GM12878 (cell line): ENCODE results near the gene RMP24.

ENCODE experiments used
- ATAC-seq: fragments of 200-7000 bp; cut with Tn5 transposase; 3 replicates; pipeline ENCODE4 v1.9.1; 2020; ENCODE audit warnings: mild to moderate bottlenecking, moderate library complexity
- BruUV-seq: library from RNA; stranded (reverse); fragments of 400-500 nt; replicated peaks from 2 replicates; lab custom pipeline; 2021; lab: Mats Ljungman, UMichigan
- CTCF ChIA-PET: fragments of 300-600 bp; sonication (Branson Sonifier 250); formaldehyde crosslinking; extraction: SDS; loops from one replicate; lab custom pipeline; 2021; ENCODE audit warnings: inconsistent platforms; lab: Yijun Ruan, JAX
- POLR2A ChIA-PET: fragments of 350-600 bp; formaldehyde crosslinking; extraction: SDS; loops from one replicate; lab custom pipeline; 2021; ENCODE audit warnings: inconsistent platforms; lab: Charles Lee
- RAD21 ChIA-PET: fragments of 300-600 bp; sonication (Branson Sonifier 250); formaldehyde crosslinking; loops from one replicate; lab custom pipeline; 2023; ENCODE audit warnings: antibody characterized with exemption; ENCODE audit not compliant: unreplicated experiment; lab: Charles Lee
- SMC1A ChIA-PET: fragments of 300-600 bp; sonication (Branson Sonifier 250); formaldehyde crosslinking; loops from one replicate; lab custom pipeline; 2023; ENCODE audit not compliant: unreplicated experiment, uncharacterized antibody; lab: Charles Lee
- DNase-seq: peaks from one replicate; pipeline ENCODE4 v3.0.0-alpha.2; 2011; ENCODE audit warnings: low read depth, low spot score
- FAIRE-seq: peaks from 3 replicates; lab custom pipeline; 2011; peaks lifted over from hg19 to GRCh38; lab: Jason Lieb, UNC
- H2AFZ ChIP-seq: 2 replicates; pipeline ENCODE4 v1.6.0; 2011; ENCODE audit warnings: low read depth, low read length, control low read depth; ENCODE audit not compliant: control insufficient read depth
- H3K27ac ChIP-seq: 2 replicates; pipeline ENCODE4 v1.5.1; 2011; ENCODE audit warnings: control low read depth; ENCODE audit not compliant: control insufficient read depth, insufficient read depth
- H3K27me3 ChIP-seq, 2 experiments: replicated peaks in 1 of 2; 2 replicates each; pipeline versions ENCODE4 v1.6.0 to v1.6.1; 2011; ENCODE audit warnings: low read length in 1 of 2; ENCODE audit not compliant: control insufficient read depth in 2 of 2, insufficient read depth in 2 of 2
- H3K36me3 ChIP-seq, 2 experiments: 2 replicates each; pipeline ENCODE4 v1.5.1; 2011; ENCODE audit warnings: low read length in 1 of 2; ENCODE audit not compliant: control insufficient read depth in 2 of 2, insufficient read depth in 2 of 2
- H3K4me1 ChIP-seq: 2 replicates; pipeline ENCODE4 v1.6.1; 2011; ENCODE audit warnings: mild to moderate bottlenecking, low read length, moderate library complexity, mixed read lengths; ENCODE audit not compliant: control insufficient read depth, insufficient read depth
- H3K4me2 ChIP-seq: 2 replicates; pipeline ENCODE4 v1.6.0; 2011; ENCODE audit warnings: control low read depth; ENCODE audit not compliant: control insufficient read depth, insufficient read depth
- H3K4me3 ChIP-seq: fragments of 200-600 bp; sonication (generic); 2 replicates; pipeline ENCODE4 v1.5.1; 2016
- H3K79me2 ChIP-seq: 2 replicates; pipeline ENCODE4 v1.6.0; 2011; ENCODE audit warnings: low read length; ENCODE audit not compliant: control insufficient read depth, insufficient read depth
- H3K9ac ChIP-seq: 2 replicates; pipeline ENCODE4 v1.8.0; 2011; ENCODE audit warnings: low read length, control low read depth, mixed read lengths; ENCODE audit not compliant: control insufficient read depth, insufficient read depth
- H3K9me3 ChIP-seq: replicated peaks from 3 replicates; pipeline ENCODE4 v1.5.1; 2011; ENCODE audit warnings: mild to moderate bottlenecking, low read length; ENCODE audit not compliant: control insufficient read depth, insufficient read depth
- H4K20me1 ChIP-seq: 2 replicates; pipeline ENCODE4 v1.6.0; 2011; ENCODE audit not compliant: control insufficient read depth, insufficient read depth
- NRF1 ChIP-seq: conservative IDR thresholded peaks from 2 replicates; pipeline ENCODE4 v1.6.1; 2011; ENCODE audit warnings: mild to moderate bottlenecking, low read depth, low read length, improper control_type of control experiment
- RCOR1 ChIP-seq: conservative IDR thresholded peaks from 2 replicates; pipeline ENCODE4 v1.6.1; 2012; ENCODE audit warnings: low read depth, low read length, improper control_type of control experiment
- WGBS: methylation state at CpG from one replicate; pipeline ENCODE4 v1.1.6; 2016; ENCODE audit warnings: low lambda C conversion rate; ENCODE audit not compliant: insufficient replicate concordance, insufficient coverage; ENCODE audit errors: missing lambda C conversion rate; 5-methylcytosine and 5-hydroxymethylcytosine counted together
- in situ Hi-C: fragments of 300-500 bp; cut with MboI; formaldehyde crosslinking; loops from 9 replicates; pipeline ENCODE4 v1.14.3; 2018; ENCODE audit warnings: mixed read lengths
- intact Hi-C: fragments of 100-400 bp; cut with micrococcal nuclease; formaldehyde crosslinking; loops from one replicate; pipeline ENCODE4 v1.14.2; 2022; ENCODE audit not compliant: unreplicated experiment
- TF ChIP-seq, protein P1 (sequence below): fragments of 450-650 bp; IDR thresholded peaks from 2 replicates; pipeline ENCODE4 v1.6.1; 2017; ENCODE audit warnings: antibody characterized with exemption, mild to moderate bottlenecking, moderate library complexity

RMP24 gene

DNA sequence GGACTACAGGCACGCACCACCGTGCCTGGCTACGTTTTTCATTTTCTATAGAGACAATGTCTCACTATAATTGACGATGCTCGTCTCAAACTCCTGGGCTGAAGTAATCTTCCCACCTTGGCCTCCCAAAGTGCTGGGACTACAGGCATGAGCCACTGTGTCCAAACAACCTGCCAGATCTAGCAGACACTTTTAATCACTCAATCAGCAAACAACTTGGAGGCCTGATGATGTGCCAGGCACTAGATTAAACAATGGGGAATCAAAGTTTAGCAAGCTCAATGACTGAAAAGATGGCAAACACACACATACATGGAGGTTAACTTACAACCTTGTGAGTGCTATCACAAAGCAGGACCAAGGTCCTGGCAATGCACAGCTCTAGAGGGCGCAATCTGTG is 29.8 kb upstream of the RMP24 start (continued):
- TF ChIP-seq, protein P1, sequence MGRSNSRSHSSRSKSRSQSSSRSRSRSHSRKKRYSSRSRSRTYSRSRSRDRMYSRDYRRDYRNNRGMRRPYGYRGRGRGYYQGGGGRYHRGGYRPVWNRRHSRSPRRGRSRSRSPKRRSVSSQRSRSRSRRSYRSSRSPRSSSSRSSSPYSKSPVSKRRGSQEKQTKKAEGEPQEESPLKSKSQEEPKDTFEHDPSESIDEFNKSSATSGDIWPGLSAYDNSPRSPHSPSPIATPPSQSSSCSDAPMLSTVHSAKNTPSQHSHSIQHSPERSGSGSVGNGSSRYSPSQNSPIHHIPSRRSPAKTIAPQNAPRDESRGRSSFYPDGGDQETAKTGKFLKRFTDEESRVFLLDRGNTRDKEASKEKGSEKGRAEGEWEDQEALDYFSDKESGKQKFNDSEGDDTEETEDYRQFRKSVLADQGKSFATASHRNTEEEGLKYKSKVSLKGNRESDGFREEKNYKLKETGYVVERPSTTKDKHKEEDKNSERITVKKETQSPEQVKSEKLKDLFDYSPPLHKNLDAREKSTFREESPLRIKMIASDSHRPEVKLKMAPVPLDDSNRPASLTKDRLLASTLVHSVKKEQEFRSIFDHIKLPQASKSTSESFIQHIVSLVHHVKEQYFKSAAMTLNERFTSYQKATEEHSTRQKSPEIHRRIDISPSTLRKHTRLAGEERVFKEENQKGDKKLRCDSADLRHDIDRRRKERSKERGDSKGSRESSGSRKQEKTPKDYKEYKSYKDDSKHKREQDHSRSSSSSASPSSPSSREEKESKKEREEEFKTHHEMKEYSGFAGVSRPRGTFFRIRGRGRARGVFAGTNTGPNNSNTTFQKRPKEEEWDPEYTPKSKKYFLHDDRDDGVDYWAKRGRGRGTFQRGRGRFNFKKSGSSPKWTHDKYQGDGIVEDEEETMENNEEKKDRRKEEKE = no peak

DNA sequence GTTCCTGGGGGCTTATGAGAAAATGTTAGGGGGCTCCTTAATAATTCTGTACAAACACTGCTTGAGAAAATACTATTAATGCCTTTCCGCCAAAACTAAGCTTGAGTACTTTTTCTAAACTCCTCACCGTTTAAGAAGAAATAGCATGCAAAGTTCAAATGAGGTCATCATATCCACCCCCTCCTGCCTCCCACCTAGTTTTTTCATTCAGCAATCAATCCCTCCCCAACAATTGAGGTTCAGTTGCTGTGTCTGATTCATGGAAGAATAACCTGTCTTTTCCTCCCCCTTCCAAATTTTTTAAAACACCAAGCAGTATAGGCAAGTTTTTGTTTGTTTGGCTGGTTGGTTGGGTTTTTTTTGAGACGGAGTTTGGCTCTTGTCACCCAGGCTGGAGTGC is 24.4 kb upstream of the RMP24 start:
- Histone ChIP-seq H2AFZ (no peak overlapping the region), H3K27ac (no peak overlapping the region), H4K20me1 (no peaks in the 10 kb centered on the region), H3K36me3 (no peaks in the 10 kb centered on the region), H3K79me2 (no peaks in the 10 kb centered on the region), H3K9ac (no peak overlapping the region), H3K27me3 (no peaks in the 10 kb centered on the region), H3K9me3 (no peaks in the 10 kb centered on the region), H3K4me3 (no peak overlapping the region), H3K4me2 (no peak overlapping the region), H3K4me1 (no peaks in the 10 kb centered on the region)
- ATAC-seq (no peak), DNase-seq (no peak), FAIRE-seq (no peak)
- BruUV-seq = no TSS peak
- CTCF ChIA-PET = interaction anchor here (1.4 to 4.7 kb wide), 5 partner anchors 10 to 562 kb away, joined by 3 to 17 read pairs (median 8); no protein-coding TSS in a partner anchor
- TF ChIP-seq RCOR1 (no peak), NRF1 (no peak)
- intact Hi-C loops (loop anchor here (5.0 kb wide), 1 partner anchor 546 kb away; no protein-coding TSS in a partner anchor), in situ Hi-C loops (loop anchor here (5.0 kb wide), 1 partner anchor 191 kb away; no protein-coding TSS in a partner anchor)
- RAD21 ChIA-PET = interaction anchor here (1.4 to 2.1 kb wide), 2 partner anchors 10 to 192 kb away, joined by 3 to 6 read pairs; no protein-coding TSS in a partner anchor
- SMC1A ChIA-PET = interaction anchor here (1.0 to 3.6 kb wide), 3 partner anchors 70 to 446 kb away, joined by 3 to 21 read pairs (median 3); no protein-coding TSS in a partner anchor
- POLR2A ChIA-PET = no interaction called here
- 38% methylated on average over 3 of the region's 3 CpGs for WGBS
